ENCODE results near the gene NRP1.

- TF ChIP-seq CTCF (IDR thresholded peaks at IDR 0.05; ENCODE audit: low read length) = no peak
- TF ChIP-seq EZH2 (optimal IDR thresholded peaks at IDR 0.05; ENCODE audit: low read depth, low read length) = no peak
- no peak for TF ChIP-seq EZH2phosphoT487 (IDR thresholded peaks at IDR 0.05; ENCODE audit: low read length)
Measured at GRCh38 chr10:33187427-33187999, 147.0 kb downstream of the NRP1 start.
